Activated T-helper 2 cell treated with anti-CD3 and anti-CD28 coated beads, Interferon-gamma antibody, Interleukin-2, Interleukin-4, amounts not matched to agents 10 μg/mL and 5 μg/mL and 100 μg/mL, durations not matched to agents 14 hours and 24 hours and 36 hours (primary cell): ENCODE measurements around the gene ANO2. TPM values are rescaled to one million over a fixed set of nuclear protein-coding genes. Genes with fewer than 3 reads are reported as not detected.
"Not testable (repeated sequence)": the region's sequence is repeated elsewhere in the genome, so short reads cannot be mapped to it uniquely, and the experiment has no call there.

Experiments used
- DNase-seq: peaks from one replicate; pipeline ENCODE4 v3.0.0; 2021; ENCODE audit warnings: low spot score
- H3K27ac Mint-ChIP-seq: one replicate; pipeline ENCODE4 v1.8.0; 2021; ENCODE audit warnings: mixed read lengths
- H3K27me3 Mint-ChIP-seq: one replicate; pipeline ENCODE4 v1.8.0; 2021; ENCODE audit warnings: low read depth, mixed read lengths
- H3K36me3 Mint-ChIP-seq: one replicate; pipeline ENCODE4 v1.8.0; 2021; ENCODE audit warnings: low read depth, mixed read lengths
- H3K4me1 Mint-ChIP-seq: one replicate; pipeline ENCODE4 v1.8.0; 2021; ENCODE audit warnings: low read depth, mixed read lengths
- H3K4me3 Mint-ChIP-seq: one replicate; pipeline ENCODE4 v1.8.0; 2021; ENCODE audit warnings: low read depth, mild to moderate bottlenecking, moderate library complexity, mixed read lengths
- H3K9me3 Mint-ChIP-seq: one replicate; pipeline ENCODE4 v1.8.0; 2021; ENCODE audit warnings: mixed read lengths
- intact Hi-C: fragments of 100-400 bp; cut with micrococcal nuclease; formaldehyde crosslinking; loops from one replicate; pipeline ENCODE4 v1.15.1; 2023
- total RNA-seq: library from RNA; stranded (reverse); gene quantifications from 2 replicates; pipeline ENCODE4 v1.2.3, GENCODE V29; 2022

ANO2 gene
- total RNA-seq, 1 donor from 2014 or later: not detected

- Mint-ChIP-seq H3K27me3 (no peaks in the 10 kb centered on the region), H3K4me3 (no peak overlapping the region), H3K4me1 (no peaks in the 10 kb centered on the region), H3K27ac (no peak overlapping the region), H3K36me3 (no peaks in the 10 kb centered on the region), H3K9me3 (no peaks in the 10 kb centered on the region)
- no peak for DNase-seq
- intact Hi-C loops: no loop called here
Measured at GRCh38 chr12:5694759-5695409, 250.2 kb downstream of the ANO2 start.

GRCh38 chr12:5692850-5693249 lies 252.2 kb downstream of the ANO2 start:
- Mint-ChIP-seq H3K9me3 (no peaks in the 10 kb centered on the region), H3K27me3 (no peaks in the 10 kb centered on the region), H3K27ac (no peak overlapping the region), H3K36me3 (no peaks in the 10 kb centered on the region), H3K4me3 (no peak overlapping the region), H3K4me1 (no peaks in the 10 kb centered on the region)
- DNase-seq: no peak
- intact Hi-C loops: no loop called here

- H3K9me3 Mint-ChIP-seq: no peaks in the 10 kb centered on the region
- DNase-seq: no peak
- no peaks in the 10 kb centered on the region for H3K36me3 Mint-ChIP-seq
- no peak overlapping the region for H3K4me3 Mint-ChIP-seq
- no peak overlapping the region for H3K27ac Mint-ChIP-seq
- no peaks in the 10 kb centered on the region for H3K4me1 Mint-ChIP-seq
- no peaks in the 10 kb centered on the region for H3K27me3 Mint-ChIP-seq
- intact Hi-C loops: no loop called here
Measured at GRCh38 chr12:5691943-5692342, 253.1 kb downstream of the ANO2 start.

- no peaks in the 10 kb centered on the region for H3K36me3 Mint-ChIP-seq
- H3K27me3 Mint-ChIP-seq: no peaks in the 10 kb centered on the region
- H3K27ac Mint-ChIP-seq: no peak overlapping the region
- no peak for DNase-seq
- no peaks in the 10 kb centered on the region for H3K9me3 Mint-ChIP-seq
- H3K4me1 Mint-ChIP-seq: no peaks in the 10 kb centered on the region
- H3K4me3 Mint-ChIP-seq: no peak overlapping the region
- intact Hi-C loops: no loop called here
Measured at GRCh38 chr12:5690240-5690639, 254.8 kb downstream of the ANO2 start.

GRCh38 chr12:5689773-5690172 lies 255.3 kb downstream of the ANO2 start:
- DNase-seq: no peak
- Mint-ChIP-seq H3K36me3 (no peaks in the 10 kb centered on the region), H3K4me1 (no peaks in the 10 kb centered on the region), H3K27me3 (no peaks in the 10 kb centered on the region), H3K27ac (no peak overlapping the region), H3K9me3 (no peaks in the 10 kb centered on the region), H3K4me3 (no peak overlapping the region)
- intact Hi-C loops: no loop called here

GRCh38 chr12:5688226-5688625 lies 256.8 kb downstream of the ANO2 start:
- no peaks in the 10 kb centered on the region for H3K4me1 Mint-ChIP-seq
- no peaks in the 10 kb centered on the region for H3K9me3 Mint-ChIP-seq
- H3K27ac Mint-ChIP-seq: no peak overlapping the region
- H3K36me3 Mint-ChIP-seq: no peaks in the 10 kb centered on the region
- H3K27me3 Mint-ChIP-seq: no peaks in the 10 kb centered on the region
- H3K4me3 Mint-ChIP-seq: no peak overlapping the region
- no peak for DNase-seq
- intact Hi-C loops: no loop called here

- Mint-ChIP-seq H3K4me3 (no peak overlapping the region), H3K27me3 (no peaks in the 10 kb centered on the region), H3K27ac (no peak overlapping the region), H3K36me3 (no peaks in the 10 kb centered on the region), H3K4me1 (no peaks in the 10 kb centered on the region), H3K9me3 (no peaks in the 10 kb centered on the region)
- intact Hi-C loops: no loop called here
- DNase-seq: no peak
Measured at GRCh38 chr12:5685935-5686334, 259.1 kb downstream of the ANO2 start.

- H3K27me3 Mint-ChIP-seq: no peaks in the 10 kb centered on the region
- no peak overlapping the region for H3K4me3 Mint-ChIP-seq
- no peak for DNase-seq
- H3K9me3 Mint-ChIP-seq: no peaks in the 10 kb centered on the region
- no peaks in the 10 kb centered on the region for H3K36me3 Mint-ChIP-seq
- intact Hi-C loops: no loop called here
- no peak overlapping the region for H3K27ac Mint-ChIP-seq
- H3K4me1 Mint-ChIP-seq: no peaks in the 10 kb centered on the region
Measured at GRCh38 chr12:5684989-5685388, 260.1 kb downstream of the ANO2 start.

- no peak overlapping the region for H3K4me3 Mint-ChIP-seq
- no peak for DNase-seq
- H3K27me3 Mint-ChIP-seq: no peaks in the 10 kb centered on the region
- no peak overlapping the region for H3K27ac Mint-ChIP-seq
- no peaks in the 10 kb centered on the region for H3K36me3 Mint-ChIP-seq
- no peaks in the 10 kb centered on the region for H3K4me1 Mint-ChIP-seq
- intact Hi-C loops: no loop called here
- H3K9me3 Mint-ChIP-seq: no peaks in the 10 kb centered on the region
Measured at GRCh38 chr12:5682581-5682980, 262.5 kb downstream of the ANO2 start.

GRCh38 chr12:5678176-5678575 lies 266.9 kb downstream of the ANO2 start:
- no peak overlapping the region for H3K27ac Mint-ChIP-seq
- no peaks in the 10 kb centered on the region for H3K36me3 Mint-ChIP-seq
- DNase-seq: no peak
- H3K9me3 Mint-ChIP-seq: no peaks in the 10 kb centered on the region
- H3K27me3 Mint-ChIP-seq: no peaks in the 10 kb centered on the region
- H3K4me1 Mint-ChIP-seq: no peaks in the 10 kb centered on the region
- H3K4me3 Mint-ChIP-seq: no peak overlapping the region
- intact Hi-C loops: no loop called here

GRCh38 chr12:5669624-5670023 lies 275.4 kb downstream of the ANO2 start:
- H3K36me3 Mint-ChIP-seq, H3K4me3 Mint-ChIP-seq, H3K27ac Mint-ChIP-seq, H3K27me3 Mint-ChIP-seq, DNase-seq, H3K9me3 Mint-ChIP-seq, H3K4me1 Mint-ChIP-seq, intact Hi-C loops: not testable (repeated sequence)

GRCh38 chr12:5665615-5666014 lies 279.4 kb downstream of the ANO2 start:
- no peaks in the 10 kb centered on the region for H3K27me3 Mint-ChIP-seq
- H3K4me1 Mint-ChIP-seq: no peaks in the 10 kb centered on the region
- no peak for DNase-seq
- H3K4me3 Mint-ChIP-seq: no peak overlapping the region
- H3K9me3 Mint-ChIP-seq: no peaks in the 10 kb centered on the region
- H3K36me3 Mint-ChIP-seq: no peaks in the 10 kb centered on the region
- no peak overlapping the region for H3K27ac Mint-ChIP-seq
- intact Hi-C loops: no loop called here

GRCh38 chr12:5661811-5662210 lies 283.2 kb downstream of the ANO2 start:
- intact Hi-C loops: no loop called here
- H3K27me3 Mint-ChIP-seq: no peaks in the 10 kb centered on the region

GRCh38 chr12:5660238-5660637 lies 284.8 kb downstream of the ANO2 start:
- no peaks in the 10 kb centered on the region for H3K36me3 Mint-ChIP-seq
- H3K9me3 Mint-ChIP-seq: no peaks in the 10 kb centered on the region
- H3K4me1 Mint-ChIP-seq: no peaks in the 10 kb centered on the region
- H3K27ac Mint-ChIP-seq: no peak overlapping the region
- intact Hi-C loops: no loop called here
- no peaks in the 10 kb centered on the region for H3K27me3 Mint-ChIP-seq
- no peak overlapping the region for H3K4me3 Mint-ChIP-seq
- no peak for DNase-seq

More at GRCh38 chr12:5661811-5662210, 283.2 kb downstream of the ANO2 start:
- Mint-ChIP-seq H3K36me3 (no peaks in the 10 kb centered on the region), H3K4me1 (no peaks in the 10 kb centered on the region), H3K27ac (no peak overlapping the region), H3K9me3 (no peaks in the 10 kb centered on the region), H3K4me3 (no peak overlapping the region)
- no peak for DNase-seq
